Measurements from ENCODE around the gene HES2.
"Not testable (repeated sequence)": the region's sequence is repeated elsewhere in the genome, so short reads cannot be mapped to it uniquely, and the experiment has no call there.

Gene HES2

DNA sequence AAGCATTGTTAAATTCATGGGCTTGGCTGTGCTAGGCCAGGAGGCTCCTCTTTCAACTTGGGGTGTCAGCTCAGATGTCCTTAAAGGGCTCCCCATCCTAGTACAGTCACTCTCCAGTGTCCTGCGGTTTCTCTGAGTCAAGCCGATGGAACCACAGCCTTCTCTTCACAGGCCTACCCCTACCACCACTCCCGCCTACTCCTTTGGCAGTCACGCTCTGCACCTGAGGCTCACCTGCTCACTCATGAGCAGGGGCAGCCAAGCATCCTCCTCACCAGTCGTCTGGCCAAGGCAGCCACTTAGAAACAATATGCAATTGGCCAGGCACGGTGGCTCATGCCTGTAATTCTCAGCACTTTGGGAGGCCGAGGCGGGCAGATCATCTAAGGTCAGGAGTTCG lies 29.7 kb downstream of the HES2 start:
- Histone ChIP-seq H3K4me1 (ENCODE audit: control insufficient read depth, low read depth, low read length) (peaks cover 28% of the 10 kb centered on the region), H3K27me3 (ENCODE audit: control insufficient read depth, insufficient read depth, low read length) (no peaks in the 10 kb centered on the region), H3K9ac (ENCODE audit: low read length) (no peak overlapping the region), H3K27ac (ENCODE audit: low read length) (no peak overlapping the region), H3K9me3 (ENCODE audit: control insufficient read depth, low read depth, low read length) (no peaks in the 10 kb centered on the region), H3K4me3 (ENCODE audit: low read length) (no peak overlapping the region), H3K36me3 (ENCODE audit: control insufficient read depth, low read depth, low read length) (no peaks in the 10 kb centered on the region)

DNA sequence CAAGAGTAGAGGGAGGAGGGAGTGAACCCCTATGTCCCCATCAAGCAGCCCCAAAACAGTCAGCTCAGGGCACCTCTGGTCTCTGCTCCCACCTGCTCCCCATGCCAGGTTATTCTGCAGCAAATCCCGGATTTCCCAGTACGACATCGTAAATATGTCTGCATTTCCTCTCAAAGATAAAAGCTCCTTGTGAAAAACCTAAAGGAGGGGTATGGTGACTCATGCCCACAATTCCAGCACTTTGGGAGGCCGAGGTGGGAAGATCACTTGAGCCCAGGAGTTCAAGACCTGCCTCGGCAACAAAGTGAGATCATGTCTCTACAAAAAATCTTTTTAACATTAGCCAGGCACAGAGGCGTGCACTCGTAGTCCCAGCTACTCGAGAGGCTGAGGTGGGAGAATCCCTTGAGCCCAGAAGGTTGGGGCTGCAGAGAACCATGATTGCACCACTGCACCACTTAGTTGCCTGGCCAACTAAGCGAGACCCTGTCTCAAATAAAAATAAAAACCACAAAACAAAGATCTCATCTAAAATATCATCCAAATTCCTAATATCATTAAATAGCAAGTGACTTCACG lies 33.3 kb downstream of the HES2 start:
- Histone ChIP-seq H3K9me3 (ENCODE audit: control insufficient read depth, low read depth, low read length) (no peaks in the 10 kb centered on the region), H3K36me3 (ENCODE audit: control insufficient read depth, low read depth, low read length) (no peaks in the 10 kb centered on the region), H3K27ac (ENCODE audit: low read length) (peak overlapping the region; percentile 87), H3K4me3 (ENCODE audit: low read length) (no peak overlapping the region), H3K27me3 (ENCODE audit: control insufficient read depth, insufficient read depth, low read length) (no peaks in the 10 kb centered on the region), H3K9ac (ENCODE audit: low read length) (peak overlapping the region; percentile 36), H3K4me1 (ENCODE audit: control insufficient read depth, low read depth, low read length) (peaks cover 21% of the 10 kb centered on the region)

DNA sequence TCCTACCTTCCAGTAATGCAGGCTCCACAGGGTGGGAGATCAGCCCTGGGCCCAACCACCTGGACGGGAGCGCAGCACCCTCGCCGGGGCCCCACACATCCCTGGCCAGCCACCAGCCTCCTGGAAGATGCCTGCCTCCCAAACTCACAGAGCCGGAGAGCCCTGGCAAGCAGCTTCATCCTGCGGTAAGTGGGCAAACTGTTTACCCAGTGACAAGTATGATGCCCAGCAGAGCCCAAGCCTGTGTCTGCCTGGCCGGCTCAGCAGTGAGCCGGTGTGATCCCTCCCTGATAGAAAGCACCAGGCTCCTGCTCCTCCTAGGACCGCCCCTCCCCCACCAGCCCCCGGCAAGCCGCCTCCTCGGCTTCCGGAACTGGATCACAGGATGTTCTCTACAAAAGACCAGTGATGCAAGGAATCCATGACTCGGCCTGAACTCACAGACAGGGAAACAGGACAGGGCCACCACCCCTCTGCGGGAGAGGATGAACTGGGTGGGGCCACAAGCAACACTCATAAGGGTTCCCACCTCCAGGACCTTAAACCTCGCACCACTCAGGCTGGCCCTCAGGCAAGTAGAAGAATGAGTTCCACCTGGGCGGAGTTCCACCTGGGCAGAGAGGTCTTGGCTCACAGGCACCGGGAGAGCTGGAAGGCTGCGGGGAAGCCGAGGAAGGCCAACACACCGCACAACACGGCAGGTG lies 34.1 kb downstream of the HES2 start:
- peaks cover 21% of the 10 kb centered on the region for H3K4me1 ChIP-seq (ENCODE audit: control insufficient read depth, low read depth, low read length)
- H3K4me3 ChIP-seq (ENCODE audit: low read length) = peak overlapping the region; percentile 30
- no peaks in the 10 kb centered on the region for H3K36me3 ChIP-seq (ENCODE audit: control insufficient read depth, low read depth, low read length)
- no peaks in the 10 kb centered on the region for H3K27me3 ChIP-seq (ENCODE audit: control insufficient read depth, insufficient read depth, low read length)
- peak overlapping the region; percentile 36 for H3K9ac ChIP-seq (ENCODE audit: low read length)
- H3K27ac ChIP-seq (ENCODE audit: low read length) = peak overlapping the region; percentile 87
- no peaks in the 10 kb centered on the region for H3K9me3 ChIP-seq (ENCODE audit: control insufficient read depth, low read depth, low read length)

DNA sequence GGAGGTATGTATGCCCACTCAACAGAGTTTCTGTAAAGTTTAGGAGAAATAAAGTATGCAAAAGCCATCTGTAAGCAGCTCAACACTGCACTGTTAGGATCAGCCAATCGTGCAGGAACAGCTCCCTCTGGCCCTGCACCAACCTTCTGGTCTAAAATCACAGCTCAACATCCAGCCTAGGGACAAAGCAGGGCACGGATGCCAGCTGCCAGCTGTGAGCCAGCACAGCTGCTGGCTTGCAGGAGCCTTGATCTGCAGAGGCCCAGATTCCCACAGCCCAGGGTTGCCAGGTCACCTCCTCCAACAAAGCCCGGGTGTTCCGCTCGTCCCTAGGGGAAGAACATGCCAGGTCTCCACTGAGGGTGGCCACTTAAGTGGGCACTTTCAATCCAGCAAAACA lies 34.8 kb downstream of the HES2 start:
- Histone ChIP-seq H3K9me3 (ENCODE audit: control insufficient read depth, low read depth, low read length) (peaks cover 1% of the 10 kb centered on the region), H3K27ac (ENCODE audit: low read length) (peak overlapping the region; percentile 87), H3K27me3 (ENCODE audit: control insufficient read depth, insufficient read depth, low read length) (no peaks in the 10 kb centered on the region), H3K4me1 (ENCODE audit: control insufficient read depth, low read depth, low read length) (peaks cover 21% of the 10 kb centered on the region), H3K36me3 (ENCODE audit: control insufficient read depth, low read depth, low read length) (no peaks in the 10 kb centered on the region), H3K4me3 (ENCODE audit: low read length) (no peak overlapping the region), H3K9ac (ENCODE audit: low read length) (peak overlapping the region; percentile 36)

DNA sequence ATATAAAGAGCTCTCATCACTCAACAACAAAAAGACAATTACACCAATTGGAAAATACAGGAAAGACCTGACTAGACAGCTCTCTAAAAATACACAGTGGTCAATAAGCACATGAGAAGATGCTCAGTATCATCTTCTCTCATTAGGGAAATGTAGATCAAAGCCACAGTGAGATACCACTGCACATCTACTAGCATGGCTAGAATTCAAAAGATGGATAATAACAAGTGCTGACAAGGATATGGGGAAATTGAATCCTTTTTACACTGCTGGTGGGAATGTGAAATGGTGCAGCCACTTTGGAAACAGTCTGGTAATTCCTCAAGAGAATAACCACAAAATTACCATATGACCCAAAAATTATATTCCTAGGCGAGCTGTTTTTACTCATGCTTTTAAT lies 35.6 kb downstream of the HES2 start:
- H3K4me3 ChIP-seq (ENCODE audit: low read length) = no peak overlapping the region
- no peaks in the 10 kb centered on the region for H3K36me3 ChIP-seq (ENCODE audit: control insufficient read depth, low read depth, low read length)
- no peak overlapping the region for H3K27ac ChIP-seq (ENCODE audit: low read length)
- peaks cover 4% of the 10 kb centered on the region for H3K9me3 ChIP-seq (ENCODE audit: control insufficient read depth, low read depth, low read length)
- no peaks in the 10 kb centered on the region for H3K27me3 ChIP-seq (ENCODE audit: control insufficient read depth, insufficient read depth, low read length)
- H3K4me1 ChIP-seq (ENCODE audit: control insufficient read depth, low read depth, low read length) = peaks cover 21% of the 10 kb centered on the region
- H3K9ac ChIP-seq (ENCODE audit: low read length) = no peak overlapping the region

DNA sequence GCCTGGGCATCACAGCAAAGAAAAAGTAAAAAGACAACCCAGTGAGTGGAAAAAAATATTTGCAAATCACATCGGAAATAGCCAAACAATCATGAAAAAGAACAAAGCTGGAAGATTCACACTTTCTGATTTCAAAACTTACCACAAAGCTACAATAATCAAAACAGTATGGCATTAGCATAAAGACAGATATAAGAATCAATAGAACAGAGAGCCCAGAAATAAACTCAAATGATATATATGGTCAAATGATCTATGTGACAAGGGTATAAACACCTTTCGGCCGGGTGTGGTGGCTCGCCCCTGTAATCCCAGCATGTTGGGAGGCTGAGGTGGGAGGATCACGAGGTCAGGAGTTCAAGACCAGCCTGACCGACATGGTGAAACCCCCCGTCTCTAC lies 39.7 kb downstream of the HES2 start:
- no peak overlapping the region for H3K9ac ChIP-seq (ENCODE audit: low read length)
- peaks cover 4% of the 10 kb centered on the region for H3K4me1 ChIP-seq (ENCODE audit: control insufficient read depth, low read depth, low read length)
- H3K9me3 ChIP-seq (ENCODE audit: control insufficient read depth, low read depth, low read length) = peaks cover 4% of the 10 kb centered on the region
- no peaks in the 10 kb centered on the region for H3K36me3 ChIP-seq (ENCODE audit: control insufficient read depth, low read depth, low read length)
- H3K27me3 ChIP-seq (ENCODE audit: control insufficient read depth, insufficient read depth, low read length) = no peaks in the 10 kb centered on the region
- H3K4me3 ChIP-seq (ENCODE audit: low read length) = no peak overlapping the region
- H3K27ac ChIP-seq (ENCODE audit: low read length) = no peak overlapping the region

DNA sequence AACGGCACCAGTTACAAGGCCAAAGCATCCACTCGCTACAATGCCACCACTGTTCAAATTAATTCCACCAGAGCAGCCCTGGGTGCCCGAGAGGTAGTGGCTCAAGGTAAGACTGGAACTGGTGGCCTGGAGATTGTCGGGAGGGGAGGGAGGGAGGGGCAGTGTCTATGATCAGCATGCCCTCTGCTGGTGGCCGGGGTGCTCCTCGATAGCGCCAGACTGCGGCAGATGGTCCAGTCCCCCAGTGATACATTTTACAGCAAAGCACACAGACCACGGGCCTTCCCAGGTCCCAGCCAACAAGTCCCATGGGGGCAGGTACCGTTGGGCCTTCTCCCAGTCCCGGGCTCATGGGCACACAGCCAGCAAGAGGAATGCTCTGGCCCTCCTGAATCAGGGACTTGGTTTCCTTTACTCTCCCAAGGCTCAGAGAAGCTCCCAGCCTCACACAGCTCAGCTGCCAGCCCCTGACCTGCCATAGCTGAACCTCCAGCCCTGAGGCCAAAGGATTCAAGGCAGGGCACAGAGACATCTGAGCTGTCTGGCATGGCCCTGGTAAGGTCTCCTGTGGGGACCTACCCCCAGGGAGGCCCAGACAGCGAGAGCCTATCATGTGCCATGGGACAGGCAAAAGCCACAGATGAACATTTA lies 41.5 kb downstream of the HES2 start:
- Histone ChIP-seq H3K27me3 (ENCODE audit: control insufficient read depth, insufficient read depth, low read length) (no peaks in the 10 kb centered on the region), H3K27ac (ENCODE audit: low read length) (no peak overlapping the region), H3K9me3 (ENCODE audit: control insufficient read depth, low read depth, low read length) (peaks cover 4% of the 10 kb centered on the region), H3K4me3 (ENCODE audit: low read length) (no peak overlapping the region), H3K36me3 (ENCODE audit: control insufficient read depth, low read depth, low read length) (no peaks in the 10 kb centered on the region), H3K9ac (ENCODE audit: low read length) (no peak overlapping the region), H3K4me1 (ENCODE audit: control insufficient read depth, low read depth, low read length) (no peaks in the 10 kb centered on the region)

DNA sequence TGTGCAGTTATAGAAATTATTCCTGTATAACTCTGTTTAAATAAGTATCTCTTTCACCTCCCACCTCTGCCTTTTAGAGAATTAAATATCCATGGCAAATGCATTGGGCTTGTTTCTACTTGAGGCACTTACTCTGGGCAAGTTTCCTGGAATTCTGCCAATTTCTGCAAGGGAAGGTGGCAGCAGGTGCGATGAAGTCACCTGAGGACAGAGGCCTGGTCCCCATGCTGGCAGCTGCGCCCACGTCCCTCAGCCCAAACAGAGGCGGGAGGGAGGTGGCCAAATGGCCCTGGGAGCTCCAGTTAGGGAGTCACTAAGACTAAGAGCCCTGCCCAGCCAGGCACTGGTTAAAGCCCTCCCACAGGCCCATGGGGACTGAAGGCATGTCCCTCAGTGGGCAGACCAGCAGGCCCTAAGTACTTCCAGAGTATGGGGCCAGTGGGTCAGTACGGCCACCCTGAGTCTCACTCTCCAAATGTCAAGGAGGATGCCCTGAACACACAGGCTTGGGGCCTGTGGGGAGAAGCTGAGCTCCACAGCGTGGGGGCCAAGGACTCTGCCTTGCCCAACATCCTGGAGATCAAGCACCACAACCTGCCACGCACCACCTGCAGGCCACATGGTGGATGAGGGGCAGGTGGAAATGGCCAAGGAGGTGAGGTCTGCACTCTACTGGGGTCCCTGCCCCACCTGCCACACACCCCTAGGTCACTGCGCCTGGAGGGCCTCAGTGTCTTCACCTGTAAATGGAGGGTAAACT lies 45.6 kb downstream of the HES2 start:
- Histone ChIP-seq H3K27me3 (ENCODE audit: control insufficient read depth, insufficient read depth, low read length) (no peaks in the 10 kb centered on the region), H3K9me3 (ENCODE audit: control insufficient read depth, low read depth, low read length) (no peaks in the 10 kb centered on the region), H3K36me3 (ENCODE audit: control insufficient read depth, low read depth, low read length) (no peaks in the 10 kb centered on the region), H3K27ac (ENCODE audit: low read length) (no peak overlapping the region), H3K4me1 (ENCODE audit: control insufficient read depth, low read depth, low read length) (no peaks in the 10 kb centered on the region), H3K4me3 (ENCODE audit: low read length) (no peak overlapping the region), H3K9ac (ENCODE audit: low read length) (no peak overlapping the region)

DNA sequence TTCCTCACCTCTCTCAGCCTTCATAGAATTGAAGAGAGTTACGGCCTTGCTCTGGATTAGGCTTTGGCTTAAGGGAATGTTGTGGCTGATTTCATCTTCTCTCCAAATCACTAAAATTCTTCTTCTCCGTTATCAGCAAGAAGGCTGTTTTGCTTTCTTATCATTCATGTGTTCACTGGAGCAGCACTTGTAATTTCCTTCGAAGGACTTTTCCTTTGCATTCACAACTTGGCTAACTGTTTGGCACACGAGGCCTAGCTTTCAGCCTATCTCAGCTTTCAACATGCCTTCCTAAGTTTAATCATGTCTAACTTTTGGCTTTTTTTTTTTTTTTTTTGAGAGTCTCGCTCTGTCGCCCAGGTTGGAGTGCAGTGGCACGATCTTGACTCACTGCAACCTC lies 47.5 kb downstream of the HES2 start:
- not testable (repeated sequence) for H3K4me3 ChIP-seq (ENCODE audit: low read length); H3K4me1 ChIP-seq (ENCODE audit: control insufficient read depth, low read depth, low read length); H3K36me3 ChIP-seq (ENCODE audit: control insufficient read depth, low read depth, low read length); H3K27me3 ChIP-seq (ENCODE audit: control insufficient read depth, insufficient read depth, low read length); H3K9me3 ChIP-seq (ENCODE audit: control insufficient read depth, low read depth, low read length); H3K27ac ChIP-seq (ENCODE audit: low read length); H3K9ac ChIP-seq (ENCODE audit: low read length)

DNA sequence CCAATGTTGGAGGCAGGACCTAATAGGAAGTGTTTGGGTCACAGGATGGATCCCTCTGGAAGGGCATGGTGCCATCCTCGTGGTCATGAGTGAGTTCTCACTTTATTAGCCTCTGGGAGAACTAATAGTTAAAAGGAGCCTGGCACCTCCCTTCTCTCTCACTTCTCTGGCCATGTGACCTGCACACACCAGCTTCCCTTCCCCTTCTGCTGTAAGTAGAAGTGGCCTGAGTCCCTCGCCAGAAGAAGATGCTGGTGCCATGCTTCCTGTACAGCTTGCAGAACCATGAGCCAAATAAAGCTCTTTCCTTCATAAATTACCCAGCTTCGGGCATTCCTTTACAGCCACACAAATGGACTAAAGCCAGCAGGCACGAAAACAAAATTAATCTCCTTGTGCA lies 49.7 kb downstream of the HES2 start:
- Histone ChIP-seq H3K4me3 (ENCODE audit: low read length) (no peak overlapping the region), H3K9me3 (ENCODE audit: control insufficient read depth, low read depth, low read length) (no peaks in the 10 kb centered on the region), H3K27ac (ENCODE audit: low read length) (no peak overlapping the region), H3K9ac (ENCODE audit: low read length) (no peak overlapping the region), H3K4me1 (ENCODE audit: control insufficient read depth, low read depth, low read length) (no peaks in the 10 kb centered on the region), H3K27me3 (ENCODE audit: control insufficient read depth, insufficient read depth, low read length) (no peaks in the 10 kb centered on the region), H3K36me3 (ENCODE audit: control insufficient read depth, low read depth, low read length) (no peaks in the 10 kb centered on the region)

DNA sequence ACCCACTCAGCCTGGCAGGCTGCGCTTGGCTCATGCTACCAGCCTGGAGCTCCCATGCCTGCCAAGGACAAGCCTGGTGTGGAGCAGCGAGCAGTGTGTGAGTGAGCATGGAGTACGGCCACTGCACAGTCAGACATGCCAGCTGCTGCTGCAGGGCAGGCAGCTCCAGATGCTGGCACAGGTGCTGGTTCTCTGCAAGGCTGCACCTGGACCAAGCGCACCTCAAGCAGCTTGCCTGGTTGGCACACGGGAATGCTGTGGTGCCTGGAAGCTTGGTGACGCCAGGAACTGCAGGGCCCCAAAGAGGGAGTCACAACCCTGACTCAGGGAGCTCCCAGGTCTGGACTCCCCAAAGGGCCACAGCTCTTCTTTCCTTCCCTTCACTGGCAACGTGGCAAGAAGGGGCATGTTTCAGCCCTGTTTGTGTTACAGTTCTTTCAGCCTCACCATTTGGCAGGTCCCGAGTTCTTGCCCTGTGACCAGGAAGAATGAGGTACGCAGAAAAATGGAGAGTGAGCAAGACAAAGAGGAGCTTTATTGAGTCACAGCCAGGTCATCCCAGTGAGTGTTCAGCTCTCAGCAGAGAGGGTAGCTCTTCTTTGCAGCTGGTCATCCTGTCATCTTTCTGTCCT lies 52.2 kb downstream of the HES2 start:
- H3K4me3 ChIP-seq (ENCODE audit: low read length) = no peak overlapping the region
- no peaks in the 10 kb centered on the region for H3K27me3 ChIP-seq (ENCODE audit: control insufficient read depth, insufficient read depth, low read length)
- H3K36me3 ChIP-seq (ENCODE audit: control insufficient read depth, low read depth, low read length) = no peaks in the 10 kb centered on the region
- no peaks in the 10 kb centered on the region for H3K4me1 ChIP-seq (ENCODE audit: control insufficient read depth, low read depth, low read length)
- no peak overlapping the region for H3K27ac ChIP-seq (ENCODE audit: low read length)
- no peaks in the 10 kb centered on the region for H3K9me3 ChIP-seq (ENCODE audit: control insufficient read depth, low read depth, low read length)
- H3K9ac ChIP-seq (ENCODE audit: low read length) = no peak overlapping the region
